Measurements from ENCODE around the gene KIF16B. TPM values are rescaled to one million over a fixed set of nuclear protein-coding genes. Genes with fewer than 3 reads are reported as not detected.

KIF16B gene
- total RNA-seq, 1 donor from 2014 or later = 27.0 TPM

DNA sequence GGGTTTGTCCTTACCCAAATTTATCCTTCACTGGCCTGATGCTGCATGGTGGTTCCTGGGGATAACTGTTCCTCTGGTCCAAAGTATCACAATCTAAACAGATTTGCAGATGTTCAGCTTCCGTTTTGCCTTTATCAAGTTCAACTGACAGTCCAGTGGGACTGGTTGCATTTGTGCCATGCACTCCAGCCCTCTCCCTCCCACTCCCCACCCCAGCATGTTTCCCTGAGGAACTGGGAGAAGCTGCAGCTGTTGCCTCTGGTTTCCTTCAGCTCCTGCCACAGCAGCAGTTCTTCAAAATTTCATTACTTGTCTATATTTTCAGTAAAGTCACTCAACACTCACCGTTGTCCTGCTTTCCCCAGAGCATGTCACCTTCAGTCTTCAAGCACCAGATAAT lies 39.5 kb upstream of the KIF16B start:
- Mint-ChIP-seq H3K4me3 (ENCODE audit: unreplicated experiment) (no peak overlapping the region), H3K9me3 (ENCODE audit: unreplicated experiment) (peaks cover 7% of the 10 kb centered on the region), H3K27ac (ENCODE audit: unreplicated experiment) (no peak overlapping the region), H3K27me3 (ENCODE audit: unreplicated experiment) (no peaks in the 10 kb centered on the region), H3K36me3 (ENCODE audit: unreplicated experiment) (peaks cover 8% of the 10 kb centered on the region), H3K4me1 (ENCODE audit: low read depth, unreplicated experiment) (peaks cover 21% of the 10 kb centered on the region)
- no peak for TF ChIP-seq CTCF (IDR thresholded peaks at IDR 0.05; ENCODE audit: partially characterized antibody, unreplicated experiment)
- DNase-seq = no peak

- H3K27ac Mint-ChIP-seq (ENCODE audit: unreplicated experiment) = no peak overlapping the region
- H3K27me3 Mint-ChIP-seq (ENCODE audit: unreplicated experiment) = no peaks in the 10 kb centered on the region
- peaks cover 6% of the 10 kb centered on the region for H3K9me3 Mint-ChIP-seq (ENCODE audit: unreplicated experiment)
- H3K4me1 Mint-ChIP-seq (ENCODE audit: low read depth, unreplicated experiment) = peaks cover 30% of the 10 kb centered on the region
- H3K36me3 Mint-ChIP-seq (ENCODE audit: unreplicated experiment) = peaks cover 8% of the 10 kb centered on the region
- TF ChIP-seq CTCF (IDR thresholded peaks at IDR 0.05; ENCODE audit: partially characterized antibody, unreplicated experiment) = no peak
- no peak overlapping the region for H3K4me3 Mint-ChIP-seq (ENCODE audit: unreplicated experiment)
- no peak for DNase-seq
These were observed 38.6 kb upstream of the KIF16B start for GRCh38 chr20:16611817-16612216.

GRCh38 chr20:16609066-16609465 lies 35.8 kb upstream of the KIF16B start:
- H3K9me3 Mint-ChIP-seq (ENCODE audit: unreplicated experiment) = peaks cover 3% of the 10 kb centered on the region
- H3K27me3 Mint-ChIP-seq (ENCODE audit: unreplicated experiment) = no peaks in the 10 kb centered on the region
- peaks cover 30% of the 10 kb centered on the region for H3K4me1 Mint-ChIP-seq (ENCODE audit: low read depth, unreplicated experiment)
- no peak for DNase-seq
- no peak overlapping the region for H3K4me3 Mint-ChIP-seq (ENCODE audit: unreplicated experiment)
- no peak for TF ChIP-seq CTCF (IDR thresholded peaks at IDR 0.05; ENCODE audit: partially characterized antibody, unreplicated experiment)
- peaks cover 8% of the 10 kb centered on the region for H3K36me3 Mint-ChIP-seq (ENCODE audit: unreplicated experiment)
- H3K27ac Mint-ChIP-seq (ENCODE audit: unreplicated experiment) = no peak overlapping the region

DNA sequence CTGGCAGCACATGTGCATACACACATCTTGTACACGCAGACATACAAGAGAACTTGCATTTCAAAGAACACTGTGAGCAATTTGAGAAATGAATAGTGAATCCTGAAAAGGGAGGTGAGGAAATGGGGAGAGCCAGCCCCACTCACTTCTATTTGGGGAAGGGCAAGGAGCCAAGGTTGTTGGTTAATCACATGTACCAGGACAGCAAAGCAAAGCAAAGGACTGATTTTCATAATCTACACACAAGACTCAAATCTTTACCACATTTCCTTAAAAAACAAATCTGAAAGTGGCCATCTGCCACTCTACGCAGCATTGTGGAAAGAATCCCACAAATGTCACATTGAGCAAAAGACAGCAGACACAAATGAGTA lies 35.0 kb upstream of the KIF16B start:
- Mint-ChIP-seq H3K27ac (ENCODE audit: unreplicated experiment) (peak overlapping the region; percentile 81), H3K4me3 (ENCODE audit: unreplicated experiment) (no peak overlapping the region), H3K4me1 (ENCODE audit: low read depth, unreplicated experiment) (peaks cover 30% of the 10 kb centered on the region), H3K9me3 (ENCODE audit: unreplicated experiment) (peaks cover 3% of the 10 kb centered on the region), H3K27me3 (ENCODE audit: unreplicated experiment) (no peaks in the 10 kb centered on the region), H3K36me3 (ENCODE audit: unreplicated experiment) (peaks cover 8% of the 10 kb centered on the region)
- no peak for DNase-seq
- no peak for TF ChIP-seq CTCF (IDR thresholded peaks at IDR 0.05; ENCODE audit: partially characterized antibody, unreplicated experiment)

DNA sequence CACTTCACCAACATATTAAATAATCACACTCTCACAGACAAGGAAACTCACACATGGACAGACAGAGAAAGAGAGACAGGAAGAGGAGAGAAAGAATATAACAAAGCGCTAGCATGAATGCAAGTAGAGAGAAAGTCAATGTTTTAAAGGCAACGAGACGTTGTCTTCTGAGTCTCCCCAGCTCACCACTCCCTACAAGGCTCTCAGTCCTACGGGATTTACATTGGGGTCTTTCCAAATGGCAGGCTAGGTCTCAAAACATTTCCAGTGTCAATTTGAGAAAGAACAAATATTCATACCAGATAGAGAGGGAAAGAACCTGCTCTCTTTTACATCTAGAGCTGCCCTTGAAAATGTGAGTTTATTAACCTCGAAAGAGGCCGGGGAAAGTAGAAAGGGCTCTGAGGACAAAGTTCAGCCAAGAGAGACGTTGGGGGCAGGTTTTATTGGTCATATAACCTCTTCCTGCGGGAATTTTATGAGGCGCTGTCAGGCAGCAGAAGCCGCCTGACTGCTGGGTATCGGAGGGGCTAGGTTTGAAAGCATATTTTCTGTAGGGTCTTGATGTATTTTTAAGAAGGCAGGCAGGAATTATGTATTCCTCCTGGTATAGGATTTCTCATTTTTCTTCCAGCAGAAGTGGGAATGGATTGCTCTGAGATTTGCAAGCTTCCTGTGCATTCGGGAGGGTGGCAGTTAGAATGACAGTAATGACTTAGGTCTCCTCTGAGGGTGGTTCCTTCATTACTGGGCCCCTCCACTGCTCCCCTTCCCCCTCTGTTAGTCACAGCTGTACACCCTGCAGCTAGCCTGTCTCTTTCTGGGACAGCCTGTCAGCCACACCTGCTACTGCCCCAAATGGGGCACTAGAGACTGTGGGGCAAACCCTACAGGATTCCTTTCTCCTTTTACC lies 34.4 kb upstream of the KIF16B start:
- Mint-ChIP-seq H3K4me1 (ENCODE audit: low read depth, unreplicated experiment) (peaks cover 30% of the 10 kb centered on the region), H3K27ac (ENCODE audit: unreplicated experiment) (peak overlapping the region; percentile 81), H3K36me3 (ENCODE audit: unreplicated experiment) (peaks cover 8% of the 10 kb centered on the region), H3K27me3 (ENCODE audit: unreplicated experiment) (no peaks in the 10 kb centered on the region), H3K9me3 (ENCODE audit: unreplicated experiment) (peaks cover 3% of the 10 kb centered on the region), H3K4me3 (ENCODE audit: unreplicated experiment) (peak overlapping the region; percentile 31)
- no peak for TF ChIP-seq CTCF (IDR thresholded peaks at IDR 0.05; ENCODE audit: partially characterized antibody, unreplicated experiment)
- DNase-seq = no peak
